Erythroblast (primary cell): ENCODE results near the gene TBCB.

Experiments
- GATA1 ChIP-seq: IDR thresholded peaks from 2 replicates; pipeline ENCODE4 v1.6.1; 2011; ENCODE audit warnings: low read depth, mild to moderate bottlenecking, control low read depth, low read length, moderate library complexity
- POLR2A ChIP-seq: IDR thresholded peaks from 2 replicates; pipeline ENCODE4 v1.6.1; 2011; ENCODE audit warnings: mild to moderate bottlenecking, low read length

GRCh38 chr19:36152019-36152351, 36.7 kb downstream of the TBCB start:
- TF ChIP-seq POLR2A (no peak), GATA1 (no peak)
